GM21576 (cell line): ENCODE measurements around the gene GFPT2.

Experiments used
- ATAC-seq: cut with Tn5 transposase; IDR thresholded peaks from one replicate; pipeline ENCODE4 v1.9.1; 2021; ENCODE audit warnings: mild to moderate bottlenecking, moderate library complexity; ENCODE audit not compliant: unreplicated experiment

Gene GFPT2

DNA sequence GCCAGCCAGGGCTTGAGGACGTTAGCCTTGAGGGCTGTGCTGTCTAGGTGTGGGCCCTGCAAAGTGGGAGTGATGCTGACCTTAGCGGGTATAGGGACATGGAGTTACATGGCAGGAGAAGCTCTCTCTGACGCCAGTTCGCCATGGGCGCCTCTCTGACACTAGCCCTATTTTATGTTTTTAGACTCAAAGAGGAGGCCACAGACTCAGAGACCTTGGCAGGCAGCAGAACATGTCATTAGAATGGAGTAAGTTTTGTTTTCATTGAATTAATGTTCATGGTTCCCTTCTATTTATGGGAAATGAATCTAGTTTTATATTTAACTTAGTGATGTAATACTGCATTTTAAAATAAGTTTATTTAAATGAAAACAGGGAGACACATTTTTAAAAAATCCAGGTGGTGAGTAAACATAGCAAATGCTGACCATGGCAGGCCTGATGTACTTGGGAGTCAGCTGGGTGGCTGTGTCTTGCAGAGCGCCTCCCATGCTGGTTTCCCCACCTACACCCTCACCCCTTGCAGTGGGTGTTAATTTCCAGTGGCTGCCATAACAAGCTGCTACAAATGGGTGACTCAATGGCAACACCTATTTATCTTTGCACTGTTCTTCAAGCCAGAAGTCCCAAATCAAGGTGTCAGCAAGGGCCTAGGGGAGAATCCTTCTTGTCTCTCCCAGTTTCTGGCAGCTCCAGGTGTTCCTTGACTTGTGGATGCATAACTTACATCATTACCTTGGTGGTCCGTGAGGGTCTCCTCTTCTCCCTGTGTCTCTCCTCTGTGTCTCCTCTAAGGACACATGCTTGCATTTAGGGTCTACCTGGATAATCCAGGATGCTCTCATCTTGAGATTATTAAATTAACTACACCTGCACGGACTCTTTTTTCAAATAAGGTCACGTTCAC lies 25.6 kb upstream of the GFPT2 start:
- ATAC-seq, result no peak

DNA sequence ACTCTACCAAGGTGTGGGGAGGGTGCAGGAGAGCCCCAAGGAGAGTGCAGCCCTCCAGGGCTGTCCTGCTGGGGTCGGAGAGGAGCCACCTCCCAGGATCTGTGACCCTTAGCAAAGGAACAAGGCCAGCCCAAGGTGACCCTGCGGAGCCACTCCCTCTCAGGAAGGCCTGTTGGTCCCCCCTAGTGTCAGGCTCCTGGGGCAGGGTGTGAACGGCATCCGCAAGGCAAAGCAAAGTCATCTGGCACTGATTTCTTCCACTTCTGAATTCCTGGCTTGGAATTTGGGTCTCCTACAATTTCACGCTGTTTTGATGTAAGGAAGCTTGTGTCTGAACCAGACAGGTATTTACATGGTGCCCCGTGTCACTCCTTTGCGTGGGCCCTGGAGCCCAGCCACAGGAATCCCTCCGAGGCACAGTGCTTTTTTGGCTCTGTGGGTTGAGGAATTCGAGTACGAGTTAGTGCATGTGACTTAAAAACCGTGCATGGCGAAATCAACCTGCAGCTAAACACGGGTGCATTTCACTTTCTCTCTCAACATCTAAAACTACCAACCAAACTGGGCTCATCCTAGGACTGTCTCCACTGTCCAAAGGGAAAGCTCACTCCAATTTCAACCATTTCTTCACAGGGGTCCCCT lies 24.5 kb upstream of the GFPT2 start:
- ATAC-seq, result no peak

GRCh38 chr5:180376511-180376910 lies 23.4 kb upstream of the GFPT2 start:
- ATAC-seq, result no peak

DNA sequence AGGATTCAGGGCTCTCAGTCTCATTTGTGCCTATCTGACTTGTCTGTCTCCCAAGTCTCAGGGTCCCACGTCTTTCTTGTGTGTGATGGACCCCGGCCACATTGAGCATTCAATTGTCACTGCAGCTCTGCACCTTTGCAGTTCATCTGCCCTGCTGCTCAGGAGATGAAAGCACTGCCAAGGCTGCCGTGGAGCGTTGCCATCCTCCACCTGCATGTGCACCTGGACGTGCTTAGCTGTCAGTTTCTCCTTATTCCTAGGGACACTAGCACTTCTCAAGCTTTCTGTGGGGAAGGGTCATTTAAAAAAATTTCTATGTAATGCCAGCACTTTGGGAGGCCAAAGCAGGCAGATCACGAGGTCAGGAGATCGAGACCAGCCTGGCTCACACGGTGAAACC lies 22.8 kb upstream of the GFPT2 start:
- ATAC-seq, result no peak

- no peak for ATAC-seq
Measured at GRCh38 chr5:180375291-180375690, 22.2 kb upstream of the GFPT2 start.

DNA sequence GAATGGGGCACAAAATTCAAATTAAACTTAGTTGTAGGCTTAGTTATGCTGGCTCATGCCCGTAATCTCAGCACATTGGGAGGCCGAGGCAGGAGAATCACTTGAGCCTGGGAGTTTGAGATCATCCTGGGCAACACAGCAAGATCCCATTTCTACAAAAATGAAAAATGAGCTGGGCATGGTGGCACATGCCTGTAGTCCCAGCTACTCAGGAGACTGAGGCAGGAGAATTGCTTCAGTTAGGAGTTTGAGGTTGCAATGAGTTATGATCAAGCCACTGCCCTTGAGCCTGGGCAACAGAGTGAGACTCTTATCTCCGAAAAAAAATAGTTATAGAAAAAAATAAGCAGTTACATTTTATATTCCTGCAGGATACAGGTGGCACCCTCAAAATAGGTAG lies 20.7 kb upstream of the GFPT2 start:
- ATAC-seq, result no peak

- ATAC-seq, result no peak
Measured at GRCh38 chr5:180373454-180373853, 20.3 kb upstream of the GFPT2 start.

DNA sequence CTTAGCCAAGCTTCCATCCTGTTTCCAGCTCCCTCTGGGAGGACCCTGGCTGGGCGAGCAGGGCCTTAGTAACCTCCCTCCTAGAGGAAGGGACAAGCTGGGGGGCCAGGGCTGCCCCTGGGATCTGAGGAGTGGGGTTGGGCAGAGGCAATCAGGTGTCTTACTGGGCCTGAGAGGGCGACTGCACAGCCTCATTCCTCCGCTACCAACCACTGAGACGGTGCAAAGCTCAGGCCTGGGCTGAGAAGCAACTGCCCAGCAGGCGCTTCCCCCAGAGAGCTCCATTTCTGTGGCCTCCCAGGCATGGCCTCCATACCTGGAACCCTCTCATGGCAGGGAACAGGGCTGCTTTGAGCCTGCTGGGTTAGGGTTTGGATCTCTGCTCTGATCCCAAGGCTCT lies 18.8 kb upstream of the GFPT2 start:
- no peak for ATAC-seq

DNA sequence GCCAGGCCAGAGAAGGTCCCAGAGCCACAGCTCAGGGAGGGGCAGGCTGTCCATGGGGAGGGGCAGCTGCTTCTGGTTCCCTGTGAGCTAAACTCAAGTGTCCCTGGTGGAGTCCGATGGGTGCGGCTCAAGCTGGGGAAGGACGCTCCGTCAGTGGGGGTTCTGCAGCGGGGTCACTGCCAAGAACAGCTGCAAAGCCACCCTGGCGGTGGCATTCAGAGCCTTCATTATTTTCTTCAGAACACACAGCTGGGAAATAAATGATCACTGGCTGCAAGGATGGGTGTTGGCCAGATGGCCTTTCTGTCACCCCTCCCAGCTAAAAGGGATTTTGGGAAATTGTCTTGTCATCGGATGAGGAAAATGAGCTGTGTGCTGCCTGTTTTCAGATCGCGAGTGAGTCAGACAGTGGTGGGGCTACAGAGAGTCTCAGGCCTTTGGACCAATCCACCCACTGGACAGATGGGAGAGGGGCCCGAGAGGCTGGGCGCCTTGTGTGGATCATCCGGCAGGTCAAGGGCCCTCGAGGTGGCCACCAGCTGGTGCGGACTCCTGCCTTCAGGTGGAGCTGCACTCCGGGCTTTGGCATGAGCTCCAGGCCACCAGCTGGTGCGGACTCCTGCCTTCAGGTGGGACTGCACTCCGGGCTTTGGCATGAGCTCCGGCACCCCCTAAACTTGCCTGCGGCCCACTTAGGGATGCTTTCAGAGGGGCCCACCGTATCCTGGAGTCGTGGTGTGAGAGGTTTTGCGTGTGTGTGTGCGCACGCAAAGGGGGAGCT lies 17.9 kb upstream of the GFPT2 start:
- ATAC-seq, result no peak

GRCh38 chr5:180367991-180368390 lies 14.9 kb upstream of the GFPT2 start:
- ATAC-seq, result no peak

- ATAC-seq, result no peak
Measured at GRCh38 chr5:180367300-180367699, 14.2 kb upstream of the GFPT2 start.

DNA sequence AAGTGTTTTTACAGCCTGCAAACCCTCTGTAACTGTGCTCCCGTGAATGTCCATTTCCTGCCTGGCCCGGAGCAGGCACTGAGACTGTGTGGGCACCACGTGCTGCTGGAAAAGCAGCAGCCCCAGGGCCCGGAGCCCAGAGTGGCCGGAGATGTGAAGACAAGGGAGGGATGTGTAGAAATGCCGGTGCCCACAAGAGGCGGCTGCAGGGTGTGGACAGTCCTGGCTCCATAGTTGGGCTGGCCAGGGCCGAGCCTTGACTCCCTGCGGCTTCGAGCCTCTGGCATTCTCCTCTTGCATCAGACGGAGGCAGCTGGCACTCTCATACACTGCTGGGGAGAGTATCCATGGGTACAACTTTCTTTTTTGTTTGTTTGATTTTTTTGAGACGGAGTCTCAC lies 13.2 kb upstream of the GFPT2 start:
- ATAC-seq, result no peak

DNA sequence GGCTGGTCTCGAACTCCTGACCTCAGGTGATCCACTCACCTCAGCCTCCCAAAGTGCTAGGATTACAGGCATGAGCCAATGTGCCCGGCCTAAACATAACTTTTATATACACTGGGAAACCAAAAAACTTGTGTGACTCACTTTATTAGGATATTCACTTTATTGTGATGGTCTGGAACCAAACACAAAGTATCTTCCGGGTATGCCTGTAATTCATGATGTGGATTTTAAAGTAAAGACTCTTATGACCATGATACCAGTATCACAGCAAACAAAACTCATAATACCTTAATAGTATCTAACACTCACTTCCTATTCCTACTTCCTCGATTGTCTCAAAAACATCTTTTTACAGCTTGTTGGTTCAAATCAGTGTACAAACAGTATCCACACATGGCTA lies 12.7 kb upstream of the GFPT2 start:
- ATAC-seq, result no peak

DNA sequence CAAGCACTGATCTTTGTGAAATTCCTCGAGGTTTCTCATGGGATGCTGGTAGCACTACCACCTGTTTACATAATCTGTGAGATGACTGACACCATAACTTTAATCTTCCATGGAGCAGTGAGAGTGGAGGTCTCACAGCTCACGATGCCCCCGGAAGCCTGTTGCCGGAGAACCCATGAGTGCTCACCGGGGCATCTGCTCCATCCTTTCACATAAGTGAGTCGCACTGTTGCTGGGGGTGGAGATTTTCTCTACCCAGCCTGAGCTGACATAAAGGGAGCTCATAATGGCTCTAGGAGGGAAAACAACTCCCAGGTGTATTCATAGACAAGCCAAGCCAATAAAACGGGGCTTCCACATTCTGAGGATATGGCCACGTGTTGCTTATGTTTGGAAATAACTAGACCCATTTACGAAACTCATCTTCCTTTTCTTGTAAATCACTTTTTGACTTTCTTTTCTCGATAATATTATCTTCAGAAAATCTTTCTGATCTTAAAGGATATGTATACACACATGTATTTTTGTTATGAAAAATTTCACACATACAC lies 11.2 kb upstream of the GFPT2 start:
- ATAC-seq, result no peak

- ATAC-seq, result no peak
Measured at GRCh38 chr5:180360078-180360957, 7.2 kb upstream of the GFPT2 start.

DNA sequence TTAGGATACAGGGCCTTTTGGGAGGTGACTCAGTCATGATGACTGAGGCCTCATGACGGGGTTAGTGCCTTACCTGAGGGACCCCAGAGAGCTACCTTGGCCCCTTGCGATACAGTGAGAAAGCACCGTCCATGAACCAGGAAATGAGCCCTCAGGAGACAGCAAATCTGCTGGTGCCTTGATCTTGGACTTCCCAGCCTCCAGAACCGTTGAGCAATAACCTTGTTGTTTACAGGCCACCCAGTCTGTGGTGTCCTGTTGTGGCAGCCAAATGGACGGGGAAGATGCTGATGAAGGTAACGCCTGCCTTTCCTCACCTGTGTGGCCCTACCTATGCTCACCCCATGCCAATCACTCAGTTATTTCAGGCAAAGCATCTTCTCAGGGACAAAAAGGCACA lies 5.6 kb upstream of the GFPT2 start:
- ATAC-seq, result no peak

DNA sequence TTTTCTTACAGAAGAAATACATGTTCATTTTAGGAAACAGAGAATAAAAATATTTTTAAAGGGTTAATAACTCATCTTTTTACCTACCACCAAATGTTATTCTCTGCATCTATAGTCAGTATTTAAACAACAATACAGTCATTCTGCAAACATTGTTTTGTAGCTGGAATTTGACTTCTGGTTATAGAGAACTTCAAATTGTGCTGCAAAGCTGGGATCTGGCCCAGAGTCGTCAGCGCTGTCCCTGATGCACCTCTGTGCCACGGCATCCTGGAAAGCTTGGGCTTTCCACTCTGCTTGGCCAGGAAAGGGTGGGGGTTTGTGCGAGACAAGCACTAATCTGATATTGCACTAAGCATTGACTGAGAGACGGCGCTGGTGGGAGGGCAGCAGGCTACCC lies 5.0 kb upstream of the GFPT2 start:
- no peak for ATAC-seq

DNA sequence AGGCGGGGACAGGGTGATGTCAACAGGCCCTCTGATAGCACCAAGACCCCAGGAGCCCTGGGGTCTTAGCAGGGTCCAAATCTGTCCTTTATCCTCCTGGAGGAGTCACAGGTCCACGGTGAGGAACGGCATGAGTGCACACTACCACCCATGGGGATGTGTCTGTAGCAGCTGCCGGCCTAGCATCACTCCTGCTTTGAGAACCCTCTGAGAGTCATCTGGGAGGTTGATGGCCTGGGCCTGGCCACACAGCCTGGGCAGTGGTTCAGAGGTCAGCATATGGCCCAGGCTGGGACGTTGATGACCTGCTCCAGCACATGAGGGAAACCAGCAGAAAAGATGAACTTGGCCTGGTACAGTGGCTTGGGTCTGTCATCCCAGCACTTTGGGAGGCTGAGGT lies 1.8 kb upstream of the GFPT2 start:
- no peak for ATAC-seq

DNA sequence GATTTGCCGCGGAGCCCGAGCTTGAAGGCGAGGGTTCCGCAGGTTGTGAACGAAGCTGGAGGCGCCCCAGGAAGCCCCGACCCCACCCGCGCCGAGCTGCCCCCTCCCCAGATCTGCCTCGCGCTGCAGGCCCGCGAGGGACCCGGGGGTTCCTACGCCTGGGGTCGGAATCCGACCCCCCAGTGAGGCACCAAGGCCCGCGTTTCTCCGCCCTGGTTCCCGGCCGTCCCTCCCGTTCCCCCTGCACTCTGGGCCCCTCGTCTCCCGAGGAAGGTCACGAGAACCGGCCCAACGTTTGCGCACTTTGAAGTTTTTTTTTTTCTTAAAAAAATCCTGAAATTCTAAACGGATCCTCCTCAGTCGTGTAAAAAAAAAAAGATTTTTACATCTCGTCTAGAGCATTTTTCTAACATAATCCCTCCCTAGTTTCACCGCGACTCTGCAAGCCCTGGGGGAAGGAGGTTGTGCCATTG lies 880 bp upstream of the GFPT2 start:
- ATAC-seq, result no peak
